ENCODE results near the gene TMPRSS13.

Gene TMPRSS13

GRCh38 chr11:117917591-117918151 lies 11.5 kb downstream of the TMPRSS13 start:
- H4K8ac ChIP-seq (ENCODE audit: low read depth, low read length) = no peak overlapping the region
- H3K4me3 ChIP-seq (ENCODE audit: low read depth, low read length) = no peak overlapping the region
- no peak overlapping the region for H2AK5ac ChIP-seq (ENCODE audit: low read length)
- no peak overlapping the region for H4K12ac ChIP-seq (ENCODE audit: low read depth, low read length)
- no peak overlapping the region for H2BK5ac ChIP-seq (ENCODE audit: low read depth, low read length, poor library complexity)
- H3K18ac ChIP-seq (ENCODE audit: low read length) = no peak overlapping the region
- no CpG with 5 or more reads among the region's 5 CpGs for WGBS (ENCODE audit: extremely low coverage, insufficient coverage, insufficient read length)
- no peak overlapping the region for H2BK12ac ChIP-seq (ENCODE audit: low read length)
- H4K91ac ChIP-seq (ENCODE audit: low read depth, low read length) = no peak overlapping the region
- H2BK120ac ChIP-seq (ENCODE audit: insufficient read depth, low read length, poor library complexity) = no peak overlapping the region
- no peak overlapping the region for H2AFZ ChIP-seq (ENCODE audit: insufficient read depth, low read length, poor library complexity)
- H3K79me1 ChIP-seq (ENCODE audit: low read length) = no peaks in the 10 kb centered on the region
- no peak overlapping the region for H3K9ac ChIP-seq (ENCODE audit: low read length)
- peaks cover 6 to 12% of the 10 kb centered on the region in 2 experiments for H3K4me1 ChIP-seq (ENCODE audit: control insufficient read depth in 1 of 2, insufficient read depth in 2 of 2, low read length in 2 of 2)
- peaks cover 3% of the 10 kb centered on the region for H3K9me3 ChIP-seq (ENCODE audit: insufficient read depth, low read depth, low read length)
- H3K23ac ChIP-seq (ENCODE audit: low read length) = no peak overlapping the region
- no peak overlapping the region for H3K4ac ChIP-seq (ENCODE audit: low read depth, low read length)
- no peaks in the 10 kb centered on the region for H3K27me3 ChIP-seq (ENCODE audit: insufficient read depth, low read length)
- H3K27ac ChIP-seq (ENCODE audit: low read depth, low read length) = no peak overlapping the region
- no peak overlapping the region for H3K4me2 ChIP-seq (ENCODE audit: low read length)
- H3K79me2 ChIP-seq (ENCODE audit: control insufficient read depth, insufficient read depth, low read length, poor library complexity) = no peaks in the 10 kb centered on the region
- H3K36me3 ChIP-seq (ENCODE audit: control insufficient read depth in 1 of 2, insufficient read depth in 2 of 2, low read length in 2 of 2) = no peaks in the 10 kb centered on the region
- no peak for DNase-seq
- H3K14ac ChIP-seq (ENCODE audit: low read length) = no peak overlapping the region

DNA sequence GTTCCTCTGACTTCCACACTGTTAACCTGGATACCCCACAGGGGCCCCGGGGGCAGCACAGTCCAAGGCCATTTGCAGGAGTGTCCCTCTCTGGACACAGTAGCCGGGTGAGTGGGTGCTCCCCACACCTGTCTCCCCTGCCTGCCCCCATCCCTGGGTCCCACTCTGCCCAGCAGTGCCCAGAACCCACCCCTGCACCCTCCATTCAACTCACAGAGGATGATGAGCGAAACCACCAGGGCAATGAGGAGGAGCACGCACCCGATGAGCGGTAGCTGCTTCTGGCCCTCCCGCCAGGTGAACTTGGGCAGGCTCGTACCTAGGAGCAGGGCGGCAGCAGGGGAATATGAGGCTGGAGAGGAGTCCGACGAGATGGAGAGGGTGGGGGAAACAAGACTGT lies 12.2 kb downstream of the TMPRSS13 start:
- no peak overlapping the region for H2AK5ac ChIP-seq (ENCODE audit: low read length)
- H4K91ac ChIP-seq (ENCODE audit: low read depth, low read length) = no peak overlapping the region
- H2BK5ac ChIP-seq (ENCODE audit: low read depth, low read length, poor library complexity) = no peak overlapping the region
- no peaks in the 10 kb centered on the region for H3K79me2 ChIP-seq (ENCODE audit: control insufficient read depth, insufficient read depth, low read length, poor library complexity)
- H2AFZ ChIP-seq (ENCODE audit: insufficient read depth, low read length, poor library complexity) = no peak overlapping the region
- H3K4me3 ChIP-seq (ENCODE audit: low read depth, low read length) = no peak overlapping the region
- H3K14ac ChIP-seq (ENCODE audit: low read length) = no peak overlapping the region
- no peaks in the 10 kb centered on the region for H3K27me3 ChIP-seq (ENCODE audit: insufficient read depth, low read length)
- no peak overlapping the region for H3K9ac ChIP-seq (ENCODE audit: low read length)
- no peak overlapping the region for H4K12ac ChIP-seq (ENCODE audit: low read depth, low read length)
- H3K4me2 ChIP-seq (ENCODE audit: low read length) = no peak overlapping the region
- no peaks in the 10 kb centered on the region for H3K36me3 ChIP-seq (ENCODE audit: control insufficient read depth in 1 of 2, insufficient read depth in 2 of 2, low read length in 2 of 2)
- no peak for DNase-seq
- no peak overlapping the region for H3K4ac ChIP-seq (ENCODE audit: low read depth, low read length)
- no peak overlapping the region for H3K18ac ChIP-seq (ENCODE audit: low read length)
- H3K27ac ChIP-seq (ENCODE audit: low read depth, low read length) = no peak overlapping the region
- no CpG with 5 or more reads among the region's 11 CpGs for WGBS (ENCODE audit: extremely low coverage, insufficient coverage, insufficient read length)
- no peak overlapping the region for H3K23ac ChIP-seq (ENCODE audit: low read length)
- H2BK120ac ChIP-seq (ENCODE audit: insufficient read depth, low read length, poor library complexity) = no peak overlapping the region
- no peaks in the 10 kb centered on the region for H3K79me1 ChIP-seq (ENCODE audit: low read length)
- peaks cover 6 to 12% of the 10 kb centered on the region in 2 experiments for H3K4me1 ChIP-seq (ENCODE audit: control insufficient read depth in 1 of 2, insufficient read depth in 2 of 2, low read length in 2 of 2)
- peaks cover 3% of the 10 kb centered on the region for H3K9me3 ChIP-seq (ENCODE audit: insufficient read depth, low read depth, low read length)
- H4K8ac ChIP-seq (ENCODE audit: low read depth, low read length) = no peak overlapping the region
- no peak overlapping the region for H2BK12ac ChIP-seq (ENCODE audit: low read length)

- no peak overlapping the region for H3K4me3 ChIP-seq (ENCODE audit: low read depth, low read length)
- H4K91ac ChIP-seq (ENCODE audit: low read depth, low read length) = no peak overlapping the region
- no peak for DNase-seq
- no peak overlapping the region for H4K12ac ChIP-seq (ENCODE audit: low read depth, low read length)
- no peak overlapping the region for H3K4me2 ChIP-seq (ENCODE audit: low read length)
- H2BK12ac ChIP-seq (ENCODE audit: low read length) = no peak overlapping the region
- H3K27ac ChIP-seq (ENCODE audit: low read depth, low read length) = no peak overlapping the region
- H2BK5ac ChIP-seq (ENCODE audit: low read depth, low read length, poor library complexity) = no peak overlapping the region
- H3K4ac ChIP-seq (ENCODE audit: low read depth, low read length) = no peak overlapping the region
- H4K8ac ChIP-seq (ENCODE audit: low read depth, low read length) = no peak overlapping the region
- H2BK120ac ChIP-seq (ENCODE audit: insufficient read depth, low read length, poor library complexity) = no peak overlapping the region
- no CpG with 5 or more reads among the region's 9 CpGs for WGBS (ENCODE audit: extremely low coverage, insufficient coverage, insufficient read length)
- H2AFZ ChIP-seq (ENCODE audit: insufficient read depth, low read length, poor library complexity) = no peak overlapping the region
- no peak overlapping the region for H3K18ac ChIP-seq (ENCODE audit: low read length)
- no peaks in the 10 kb centered on the region for H3K36me3 ChIP-seq (ENCODE audit: control insufficient read depth in 1 of 2, insufficient read depth in 2 of 2, low read length in 2 of 2)
- no peaks in the 10 kb centered on the region for H3K79me1 ChIP-seq (ENCODE audit: low read length)
- H3K27me3 ChIP-seq (ENCODE audit: insufficient read depth, low read length) = no peaks in the 10 kb centered on the region
- no peak overlapping the region for H3K23ac ChIP-seq (ENCODE audit: low read length)
- H3K14ac ChIP-seq (ENCODE audit: low read length) = no peak overlapping the region
- peaks cover 3% of the 10 kb centered on the region for H3K9me3 ChIP-seq (ENCODE audit: insufficient read depth, low read depth, low read length)
- H2AK5ac ChIP-seq (ENCODE audit: low read length) = no peak overlapping the region
- no peaks in the 10 kb centered on the region for H3K79me2 ChIP-seq (ENCODE audit: control insufficient read depth, insufficient read depth, low read length, poor library complexity)
- H3K9ac ChIP-seq (ENCODE audit: low read length) = no peak overlapping the region
- peaks cover 0 to 1% of the 10 kb centered on the region in 2 experiments for H3K4me1 ChIP-seq (ENCODE audit: control insufficient read depth in 1 of 2, insufficient read depth in 2 of 2, low read length in 2 of 2)
These were observed 13.4 kb downstream of the TMPRSS13 start for GRCh38 chr11:117915672-117916235.

- Histone ChIP-seq H2AK5ac (ENCODE audit: low read length) (no peak overlapping the region), H3K18ac (ENCODE audit: low read length) (no peak overlapping the region), H3K36me3 (ENCODE audit: control insufficient read depth in 1 of 2, insufficient read depth in 2 of 2, low read length in 2 of 2) (no peaks in the 10 kb centered on the region), H2AFZ (ENCODE audit: insufficient read depth, low read length, poor library complexity) (no peak overlapping the region), H3K4me2 (ENCODE audit: low read length) (no peak overlapping the region), H3K9me3 (ENCODE audit: insufficient read depth, low read depth, low read length) (peaks cover 3% of the 10 kb centered on the region), H4K8ac (ENCODE audit: low read depth, low read length) (no peak overlapping the region), H3K79me2 (ENCODE audit: control insufficient read depth, insufficient read depth, low read length, poor library complexity) (no peaks in the 10 kb centered on the region), H3K23ac (ENCODE audit: low read length) (no peak overlapping the region), H3K79me1 (ENCODE audit: low read length) (no peaks in the 10 kb centered on the region), H3K4me1 (ENCODE audit: control insufficient read depth in 1 of 2, insufficient read depth in 2 of 2, low read length in 2 of 2) (no peaks in the 10 kb centered on the region), H2BK5ac (ENCODE audit: low read depth, low read length, poor library complexity) (no peak overlapping the region), H3K14ac (ENCODE audit: low read length) (no peak overlapping the region), H4K12ac (ENCODE audit: low read depth, low read length) (no peak overlapping the region), H3K4me3 (ENCODE audit: low read depth, low read length) (no peak overlapping the region), H2BK12ac (ENCODE audit: low read length) (no peak overlapping the region), H2BK120ac (ENCODE audit: insufficient read depth, low read length, poor library complexity) (no peak overlapping the region), H3K9ac (ENCODE audit: low read length) (no peak overlapping the region), H3K27ac (ENCODE audit: low read depth, low read length) (no peak overlapping the region), H3K4ac (ENCODE audit: low read depth, low read length) (no peak overlapping the region), H4K91ac (ENCODE audit: low read depth, low read length) (no peak overlapping the region), H3K27me3 (ENCODE audit: insufficient read depth, low read length) (no peaks in the 10 kb centered on the region)
- no CpG with 5 or more reads among the region's 10 CpGs for WGBS (ENCODE audit: extremely low coverage, insufficient coverage, insufficient read length)
- no peak for DNase-seq
These were observed 14.1 kb downstream of the TMPRSS13 start for GRCh38 chr11:117914991-117915618.

Data from trophoblast cell (in vitro differentiated cells and primary cell).